Loucy (cell line): Measurements from ENCODE around the gene TAF13.

ENCODE experiments used
- EZH2phosphoT487 ChIP-seq: fragments of 200-600 bp; IDR thresholded peaks from 2 replicates; pipeline ENCODE4 v1.6.1; 2018; ENCODE audit warnings: antibody characterized with exemption, mild to moderate bottlenecking, moderate library complexity, borderline replicate concordance
- TF ChIP-seq, protein P1 (sequence below): fragments of 200-600 bp; sonication (generic); conservative IDR thresholded peaks from 2 replicates; pipeline ENCODE4 v1.5.1; 2014; ENCODE audit warnings: mild to moderate bottlenecking, antibody characterized with exemption, low read length

DNA sequence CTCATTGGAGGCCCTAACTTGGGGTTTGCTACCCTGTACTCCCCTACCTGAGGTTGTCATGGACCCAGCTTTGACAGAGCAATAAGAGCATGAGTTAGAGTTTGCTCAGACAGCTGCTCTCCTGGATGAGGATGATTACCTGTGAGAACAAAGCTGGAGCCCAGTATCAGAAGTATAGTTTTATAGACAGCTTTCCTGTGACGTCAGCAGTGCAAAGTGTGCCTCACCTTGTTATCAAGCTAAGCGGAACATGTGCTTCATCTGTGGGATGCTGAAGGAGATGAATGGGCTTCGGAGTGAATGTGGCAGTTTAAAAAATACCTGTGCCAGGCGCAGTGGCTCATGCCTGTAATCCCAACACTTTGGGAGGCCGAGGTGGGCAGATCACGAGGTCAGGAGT lies 28.5 kb downstream of the TAF13 start:
- TF ChIP-seq, protein P1, sequence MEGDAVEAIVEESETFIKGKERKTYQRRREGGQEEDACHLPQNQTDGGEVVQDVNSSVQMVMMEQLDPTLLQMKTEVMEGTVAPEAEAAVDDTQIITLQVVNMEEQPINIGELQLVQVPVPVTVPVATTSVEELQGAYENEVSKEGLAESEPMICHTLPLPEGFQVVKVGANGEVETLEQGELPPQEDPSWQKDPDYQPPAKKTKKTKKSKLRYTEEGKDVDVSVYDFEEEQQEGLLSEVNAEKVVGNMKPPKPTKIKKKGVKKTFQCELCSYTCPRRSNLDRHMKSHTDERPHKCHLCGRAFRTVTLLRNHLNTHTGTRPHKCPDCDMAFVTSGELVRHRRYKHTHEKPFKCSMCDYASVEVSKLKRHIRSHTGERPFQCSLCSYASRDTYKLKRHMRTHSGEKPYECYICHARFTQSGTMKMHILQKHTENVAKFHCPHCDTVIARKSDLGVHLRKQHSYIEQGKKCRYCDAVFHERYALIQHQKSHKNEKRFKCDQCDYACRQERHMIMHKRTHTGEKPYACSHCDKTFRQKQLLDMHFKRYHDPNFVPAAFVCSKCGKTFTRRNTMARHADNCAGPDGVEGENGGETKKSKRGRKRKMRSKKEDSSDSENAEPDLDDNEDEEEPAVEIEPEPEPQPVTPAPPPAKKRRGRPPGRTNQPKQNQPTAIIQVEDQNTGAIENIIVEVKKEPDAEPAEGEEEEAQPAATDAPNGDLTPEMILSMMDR = no peak
- no peak for TF ChIP-seq EZH2phosphoT487
